ENCODE measurements around the gene OTOA.
"Not testable (repeated sequence)": the region's sequence is repeated elsewhere in the genome, so short reads cannot be mapped to it uniquely, and the experiment has no call there.

OTOA gene

GRCh38 chr16:21727344-21727743 is 63.6 kb downstream of the OTOA start:
- no peak for DNase-seq

- DNase-seq, result not testable (repeated sequence)
Observed at GRCh38 chr16:21731233-21731632, 67.5 kb downstream of the OTOA start.

GRCh38 chr16:21740637-21741036 is 76.9 kb downstream of the OTOA start:
- DNase-seq, result not testable (repeated sequence)

GRCh38 chr16:21756192-21757079 is 92.7 kb downstream of the OTOA start:
- DNase-seq, result not testable (repeated sequence)

GRCh38 chr16:21757080-21757671 is 93.4 kb downstream of the OTOA start:
- not testable (repeated sequence) for DNase-seq

GRCh38 chr16:21768280-21768679 is 104.5 kb downstream of the OTOA start:
- not testable (repeated sequence) for DNase-seq

- DNase-seq, result not testable (repeated sequence)
Observed at GRCh38 chr16:21768810-21769209, 105.0 kb downstream of the OTOA start.

GRCh38 chr16:21769284-21769683 is 105.5 kb downstream of the OTOA start:
- not testable (repeated sequence) for DNase-seq

- not testable (repeated sequence) for DNase-seq
Observed at GRCh38 chr16:21770584-21770983, 106.8 kb downstream of the OTOA start.

GRCh38 chr16:21772547-21773206 is 108.9 kb downstream of the OTOA start:
- DNase-seq, result not testable (repeated sequence)

- not testable (repeated sequence) for DNase-seq
Observed at GRCh38 chr16:21773207-21773553, 109.4 kb downstream of the OTOA start.

GRCh38 chr16:21780525-21780924 is 116.8 kb downstream of the OTOA start:
- DNase-seq, result not testable (repeated sequence)

- DNase-seq, result not testable (repeated sequence)
Observed at GRCh38 chr16:21790506-21790905, 126.7 kb downstream of the OTOA start.

GRCh38 chr16:21793310-21793709 is 129.5 kb downstream of the OTOA start:
- DNase-seq, result not testable (repeated sequence)

GRCh38 chr16:21798601-21799000 is 134.8 kb downstream of the OTOA start:
- DNase-seq, result not testable (repeated sequence)

GRCh38 chr16:21801538-21802374 is 138.0 kb downstream of the OTOA start:
- DNase-seq, result peak; percentile 35

GRCh38 chr16:21802375-21802663 is 138.6 kb downstream of the OTOA start:
- not testable (repeated sequence) for DNase-seq
